ENCODE results near the gene MLPH.

GRCh38 chr2:237444071-237444470 is 43.0 kb upstream of the MLPH start:
- no peak for TF ChIP-seq CTCF (IDR thresholded peaks at IDR 0.05; ENCODE audit: insufficient read depth, low read length)
- TF ChIP-seq POLR2AphosphoS5 (IDR thresholded peaks at IDR 0.05; ENCODE audit: low read depth) = no peak
- no peak for TF ChIP-seq REST (IDR thresholded peaks at IDR 0.05; ENCODE audit: insufficient replicate concordance, low read depth)

Measured in HL-60 (cell line).